Measurements from ENCODE around the gene KRTAP3-1. TPM values are rescaled to one million over a fixed set of nuclear protein-coding genes. Genes with fewer than 3 reads are reported as not detected.

The KRTAP3-1 gene
- total and polyA plus RNA-seq, 10 of the 15 experiments (the other 5 are each of a cell fraction or from before 2014, with no cell fraction given) = not detected

DNA sequence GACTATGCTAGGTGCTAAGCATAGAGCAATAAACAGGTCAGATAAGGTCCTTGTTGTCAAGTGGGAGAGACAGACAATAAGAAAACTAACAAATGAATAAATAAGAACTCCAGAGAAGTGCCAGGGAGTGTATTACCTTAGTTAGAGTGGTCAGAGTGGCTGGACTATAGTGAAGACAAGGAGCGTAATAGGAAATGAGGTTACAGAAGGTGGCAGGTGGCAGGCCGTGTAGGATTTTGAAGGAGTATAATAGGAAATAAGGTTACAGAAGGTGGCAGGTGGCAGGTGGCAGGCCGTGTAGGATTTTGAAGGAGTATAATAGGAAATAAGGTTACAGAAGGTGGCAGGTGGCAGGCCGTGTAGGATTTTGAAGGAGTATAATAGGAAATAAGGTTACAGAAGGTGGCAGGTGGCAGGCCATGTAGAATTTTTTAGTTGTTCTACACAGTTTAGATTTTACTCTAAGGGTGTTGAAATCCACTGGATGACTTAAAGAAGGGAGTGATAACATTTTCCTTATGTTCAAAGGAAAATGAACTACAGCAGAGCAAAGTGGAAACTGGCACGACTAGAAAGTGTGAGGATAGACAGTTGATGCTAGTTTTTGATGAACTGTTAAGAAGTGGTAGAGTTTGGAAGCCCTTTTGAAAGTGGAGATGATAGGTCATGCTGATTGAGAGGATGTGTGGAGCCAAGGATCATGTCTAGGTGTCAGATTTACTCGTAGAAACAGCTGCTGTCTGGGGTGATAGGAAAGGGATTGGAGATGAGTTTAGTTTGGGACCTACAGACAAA is 3.6 kb upstream of the KRTAP3-1 start (continued):
- TF ChIP-seq CUX1 (IDR thresholded peaks at IDR 0.05; ENCODE audit: insufficient replicate concordance, low read depth, low read length) (no peak), BCL3 (IDR thresholded peaks at IDR 0.05; ENCODE audit: borderline replicate concordance, insufficient read depth, low read depth, low read length, poor library complexity, severe bottlenecking) (no peak), MXI1 (IDR thresholded peaks at IDR 0.05; ENCODE audit: low read depth, low read length) (no peak), RAD21 (IDR thresholded peaks at IDR 0.05; ENCODE audit: insufficient read depth, low read depth, low read length) (no peak), BCLAF1 (IDR thresholded peaks at IDR 0.05) (no peak), ZNF217 (IDR thresholded peaks at IDR 0.05) (no peak)
- TF ChIP-seq, protein P1, sequence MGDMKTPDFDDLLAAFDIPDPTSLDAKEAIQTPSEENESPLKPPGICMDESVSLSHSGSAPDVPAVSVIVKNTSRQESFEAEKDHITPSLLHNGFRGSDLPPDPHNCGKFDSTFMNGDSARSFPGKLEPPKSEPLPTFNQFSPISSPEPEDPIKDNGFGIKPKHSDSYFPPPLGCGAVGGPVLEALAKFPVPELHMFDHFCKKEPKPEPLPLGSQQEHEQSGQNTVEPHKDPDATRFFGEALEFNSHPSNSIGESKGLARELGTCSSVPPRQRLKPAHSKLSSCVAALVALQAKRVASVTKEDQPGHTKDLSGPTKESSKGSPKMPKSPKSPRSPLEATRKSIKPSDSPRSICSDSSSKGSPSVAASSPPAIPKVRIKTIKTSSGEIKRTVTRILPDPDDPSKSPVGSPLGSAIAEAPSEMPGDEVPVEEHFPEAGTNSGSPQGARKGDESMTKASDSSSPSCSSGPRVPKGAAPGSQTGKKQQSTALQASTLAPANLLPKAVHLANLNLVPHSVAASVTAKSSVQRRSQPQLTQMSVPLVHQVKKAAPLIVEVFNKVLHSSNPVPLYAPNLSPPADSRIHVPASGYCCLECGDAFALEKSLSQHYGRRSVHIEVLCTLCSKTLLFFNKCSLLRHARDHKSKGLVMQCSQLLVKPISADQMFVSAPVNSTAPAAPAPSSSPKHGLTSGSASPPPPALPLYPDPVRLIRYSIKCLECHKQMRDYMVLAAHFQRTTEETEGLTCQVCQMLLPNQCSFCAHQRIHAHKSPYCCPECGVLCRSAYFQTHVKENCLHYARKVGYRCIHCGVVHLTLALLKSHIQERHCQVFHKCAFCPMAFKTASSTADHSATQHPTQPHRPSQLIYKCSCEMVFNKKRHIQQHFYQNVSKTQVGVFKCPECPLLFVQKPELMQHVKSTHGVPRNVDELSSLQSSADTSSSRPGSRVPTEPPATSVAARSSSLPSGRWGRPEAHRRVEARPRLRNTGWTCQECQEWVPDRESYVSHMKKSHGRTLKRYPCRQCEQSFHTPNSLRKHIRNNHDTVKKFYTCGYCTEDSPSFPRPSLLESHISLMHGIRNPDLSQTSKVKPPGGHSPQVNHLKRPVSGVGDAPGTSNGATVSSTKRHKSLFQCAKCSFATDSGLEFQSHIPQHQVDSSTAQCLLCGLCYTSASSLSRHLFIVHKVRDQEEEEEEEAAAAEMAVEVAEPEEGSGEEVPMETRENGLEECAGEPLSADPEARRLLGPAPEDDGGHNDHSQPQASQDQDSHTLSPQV (IDR thresholded peaks at IDR 0.05) = no peak

All from GM12878 (cell line).